ENCODE measurements around the gene MLYCD. TPM values are rescaled to one million over a fixed set of nuclear protein-coding genes. Genes with fewer than 3 reads are reported as not detected.

Gene MLYCD
- total RNA-seq, 1 donor from 2014 or later: 5.6 TPM

- intact Hi-C loops (cut with micrococcal nuclease): no loop called here
These were observed 55.7 kb downstream of the MLYCD start for GRCh38 chr16:83954577-83955016.

GRCh38 chr16:83955218-83956130 lies 56.6 kb downstream of the MLYCD start:
- intact Hi-C loops (cut with micrococcal nuclease): loop anchor here (1.0 kb wide), 5 partner anchors 110 to 551 kb away; partner anchors contain the start of gene TAF1C

GRCh38 chr16:83956336-83957289 lies 57.7 kb downstream of the MLYCD start:
- intact Hi-C loops (cut with micrococcal nuclease): loop anchor here (1.0 kb wide), 5 partner anchors 109 to 550 kb away; partner anchors contain the start of gene TAF1C

GRCh38 chr16:83957296-83957855 lies 58.5 kb downstream of the MLYCD start:
- intact Hi-C loops (cut with micrococcal nuclease): no loop called here

- intact Hi-C loops (cut with micrococcal nuclease): no loop called here
These were observed 59.4 kb downstream of the MLYCD start for GRCh38 chr16:83958137-83958845.

- intact Hi-C loops (cut with micrococcal nuclease): no loop called here
These were observed 60.1 kb downstream of the MLYCD start for GRCh38 chr16:83958846-83959565.

GRCh38 chr16:83959656-83960434 lies 60.9 kb downstream of the MLYCD start:
- intact Hi-C loops (cut with micrococcal nuclease): no loop called here

- intact Hi-C loops (cut with micrococcal nuclease): no loop called here
These were observed 61.8 kb downstream of the MLYCD start for GRCh38 chr16:83960521-83961249.

GRCh38 chr16:83961591-83961990 lies 62.7 kb downstream of the MLYCD start:
- intact Hi-C loops (cut with micrococcal nuclease): no loop called here

- intact Hi-C loops (cut with micrococcal nuclease): no loop called here
These were observed 64.6 kb downstream of the MLYCD start for GRCh38 chr16:83963277-83964119.

GRCh38 chr16:83964684-83965443 lies 65.9 kb downstream of the MLYCD start:
- intact Hi-C loops (cut with micrococcal nuclease): no loop called here

GRCh38 chr16:83965444-83966152 lies 66.7 kb downstream of the MLYCD start:
- intact Hi-C loops (cut with micrococcal nuclease): no loop called here

- intact Hi-C loops (cut with micrococcal nuclease): no loop called here
These were observed 67.3 kb downstream of the MLYCD start for GRCh38 chr16:83966153-83966696.

GRCh38 chr16:83967091-83967490 lies 68.2 kb downstream of the MLYCD start:
- intact Hi-C loops (cut with micrococcal nuclease): no loop called here

- intact Hi-C loops (cut with micrococcal nuclease): no loop called here
These were observed 69.0 kb downstream of the MLYCD start, which contains the start of gene NECAB2 for GRCh38 chr16:83967838-83968305. NECAB2 (plus strand) TSS chr16:83968244; CDS start chr16:83968649, 405 bp downstream.
